Measurements from ENCODE around the gene B4GALT5.
A peak's percentile ranks its signal among the peaks of the same experiment; 100 is the strongest.
"Not testable (repeated sequence)": the region's sequence is repeated elsewhere in the genome, so short reads cannot be mapped to it uniquely, and the experiment has no call there.

Gene B4GALT5

DNA sequence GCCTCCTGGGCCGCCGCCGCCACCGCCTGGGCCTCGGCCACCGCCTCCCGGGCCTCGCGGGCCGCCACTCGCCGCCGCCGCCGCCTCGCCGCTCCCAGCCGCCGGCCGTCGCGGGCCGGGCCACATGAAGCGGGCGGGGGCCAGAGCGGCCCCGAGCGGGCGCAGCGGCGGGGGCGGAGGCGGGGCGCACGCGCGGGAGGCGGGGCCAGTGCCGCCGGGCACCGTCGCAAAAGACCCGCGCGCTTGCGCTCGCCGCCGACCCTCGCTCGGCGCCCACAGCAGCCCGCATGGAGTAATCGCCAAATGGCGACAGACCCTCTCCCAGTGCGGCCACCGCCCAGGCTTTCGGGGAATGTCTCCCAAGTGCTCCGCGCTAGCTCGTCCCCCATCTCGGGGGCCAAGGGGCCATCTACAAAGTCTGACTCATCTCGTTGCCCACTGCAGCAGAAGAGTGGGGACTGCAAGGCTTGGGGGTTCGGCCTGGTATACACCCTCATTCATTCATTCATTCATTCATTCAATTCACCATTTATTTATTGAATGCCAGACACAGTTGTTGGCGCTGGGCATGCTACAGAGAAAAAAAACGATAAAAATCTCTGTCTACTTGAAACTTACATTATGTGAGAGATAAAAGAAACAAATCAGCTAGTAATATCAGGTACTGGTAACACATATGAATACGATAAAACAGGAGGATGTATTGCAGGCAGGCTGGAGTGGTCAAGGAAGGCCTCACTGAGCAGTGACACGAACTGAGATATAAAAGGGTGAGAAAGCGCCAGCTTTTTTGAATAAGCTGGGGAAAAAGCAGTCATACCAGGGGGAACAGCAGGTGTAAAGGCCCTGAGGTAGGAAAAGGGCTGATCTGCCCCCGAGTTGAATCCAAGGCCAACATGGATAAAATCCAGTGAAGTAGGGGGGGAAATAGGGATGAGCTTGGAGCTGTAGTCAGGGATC lies at the start of gene B4GALT5:
TSS of gene B4GALT5 (minus strand) at position 126 of the 960 bp plus-strand sequence. CDS start 188 bp downstream, outside the sequence.
- DNase-seq (ENCODE audit: low read depth), result peak; percentile 75
- peak within 1 kb of the TSS; percentile 84 for H3K4me3 ChIP-seq (ENCODE audit: low read depth, low read length)
- no peak for TF ChIP-seq CTCF (conservative IDR thresholded peaks at IDR 0.05; ENCODE audit: low read depth, low read length)

GRCh38 chr20:49762940-49763766 lies 49.5 kb upstream of the B4GALT5 start:
- H3K4me3 ChIP-seq (ENCODE audit: low read depth, low read length), result no peak overlapping the region
- no peak for DNase-seq (ENCODE audit: low read depth)
- TF ChIP-seq CTCF (conservative IDR thresholded peaks at IDR 0.05; ENCODE audit: low read depth, low read length), result no peak

GRCh38 chr20:49761888-49762287 lies 48.2 kb upstream of the B4GALT5 start:
- peak; percentile 48 for DNase-seq (ENCODE audit: low read depth)
- H3K4me3 ChIP-seq (ENCODE audit: low read depth, low read length), result not testable (repeated sequence)

GRCh38 chr20:49759266-49759950 lies 45.7 kb upstream of the B4GALT5 start:
- no peak for DNase-seq (ENCODE audit: low read depth)
- H3K4me3 ChIP-seq (ENCODE audit: low read depth, low read length), result no peak overlapping the region
- no peak for TF ChIP-seq CTCF (conservative IDR thresholded peaks at IDR 0.05; ENCODE audit: low read depth, low read length)

GRCh38 chr20:49758781-49759180 lies 45.1 kb upstream of the B4GALT5 start:
- no peak for TF ChIP-seq CTCF (conservative IDR thresholded peaks at IDR 0.05; ENCODE audit: low read depth, low read length)
- no peak overlapping the region for H3K4me3 ChIP-seq (ENCODE audit: low read depth, low read length)
- no peak for DNase-seq (ENCODE audit: low read depth)

GRCh38 chr20:49757597-49757996 lies 43.9 kb upstream of the B4GALT5 start:
- DNase-seq (ENCODE audit: low read depth), result no peak
- no peak overlapping the region for H3K4me3 ChIP-seq (ENCODE audit: low read depth, low read length)
- TF ChIP-seq CTCF (conservative IDR thresholded peaks at IDR 0.05; ENCODE audit: low read depth, low read length), result no peak

DNA sequence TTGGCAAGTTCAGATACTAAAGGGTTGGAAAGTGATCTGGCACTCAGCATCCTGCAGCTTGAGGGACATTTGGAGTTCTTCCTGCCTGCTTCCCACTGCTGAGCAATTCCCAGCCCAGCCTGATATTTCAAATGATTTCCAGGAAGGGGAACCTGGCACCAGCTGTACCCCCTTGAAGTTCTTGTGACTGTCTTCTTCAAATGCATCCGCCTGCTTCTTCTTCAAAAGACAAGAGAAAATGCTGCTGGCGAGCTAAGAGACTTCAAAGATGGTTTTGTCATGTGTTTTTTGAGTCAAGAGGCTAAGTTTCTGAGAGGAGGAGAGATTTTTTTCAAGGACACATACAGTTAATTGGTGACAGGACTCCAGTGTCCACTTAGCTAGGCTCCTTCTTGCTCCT lies 42.6 kb upstream of the B4GALT5 start:
- no peak overlapping the region for H3K4me3 ChIP-seq (ENCODE audit: low read depth, low read length)
- no peak for DNase-seq (ENCODE audit: low read depth)
- TF ChIP-seq CTCF (conservative IDR thresholded peaks at IDR 0.05; ENCODE audit: low read depth, low read length), result no peak

Data from choroid plexus epithelial cell (primary cell).